ENCODE measurements around the gene PSME3. TPM values are rescaled to one million over a fixed set of nuclear protein-coding genes. Genes with fewer than 3 reads are reported as not detected.
"Not testable (repeated sequence)": the region's sequence is repeated elsewhere in the genome, so short reads cannot be mapped to it uniquely, and the experiment has no call there.

The PSME3 gene
- total RNA-seq, 1 experiment from 2014 or later, result 195 TPM

- Mint-ChIP-seq H3K36me3 (ENCODE audit: insufficient read depth, unreplicated experiment) (no peaks in the 10 kb centered on the region), H3K27me3 (ENCODE audit: insufficient read depth, unreplicated experiment) (no peaks in the 10 kb centered on the region), H3K4me1 (ENCODE audit: low read depth, unreplicated experiment) (peaks cover 8% of the 10 kb centered on the region), H3K9me3 (ENCODE audit: unreplicated experiment) (no peaks in the 10 kb centered on the region), H3K4me3 (ENCODE audit: unreplicated experiment) (no peak overlapping the region), H3K27ac (ENCODE audit: unreplicated experiment) (no peak overlapping the region)
- intact Hi-C loops (cut with micrococcal nuclease; ENCODE audit: unreplicated experiment), result no loop called here
- BruUV-seq (replicated peaks), result no TSS peak
- Histone ChIP-seq H3K4me3 (ENCODE audit: low read depth, low read length) (no peak overlapping the region), H3K36me3 (ENCODE audit: control insufficient read depth, insufficient read depth, low read length) (no peaks in the 10 kb centered on the region), H3K4me1 (peaks cover 9% of the 10 kb centered on the region), H3K9me3 (no peaks in the 10 kb centered on the region), H3K27me3 (replicated peaks; ENCODE audit: control insufficient read depth, insufficient read depth, low read length) (no peaks in the 10 kb centered on the region)
- DNase-seq, result no peak
- no peak for TF ChIP-seq CTCF (IDR thresholded peaks at IDR 0.05; ENCODE audit: insufficient read depth in 1 of 2, low read depth in 1 of 2, low read length in 1 of 2, severe bottlenecking in 1 of 2, unreplicated experiment in 1 of 2)
- CTCF ChIA-PET, result interaction anchor here (0.8 kb wide), 1 partner anchor 60 kb away, joined by 3 read pairs; the partner anchor contains the start of gene BECN1
- POLR2A ChIA-PET, result no interaction called here
These were observed 50.8 kb downstream of the PSME3 start for GRCh38 chr17:42883802-42884558.

- H3K4me1 Mint-ChIP-seq (ENCODE audit: low read depth, unreplicated experiment), result not testable (repeated sequence)
These were observed 52.6 kb downstream of the PSME3 start for GRCh38 chr17:42885806-42886205.

GRCh38 chr17:42886283-42887176 lies 53.3 kb downstream of the PSME3 start:
- Histone ChIP-seq H3K4me3 (ENCODE audit: low read depth, low read length) (no peak overlapping the region), H3K4me1 (peaks cover 9% of the 10 kb centered on the region), H3K36me3 (ENCODE audit: control insufficient read depth, insufficient read depth, low read length) (no peaks in the 10 kb centered on the region), H3K9me3 (no peaks in the 10 kb centered on the region), H3K27me3 (replicated peaks; ENCODE audit: control insufficient read depth, insufficient read depth, low read length) (no peaks in the 10 kb centered on the region)
- Mint-ChIP-seq H3K4me3 (ENCODE audit: unreplicated experiment) (no peak overlapping the region), H3K27ac (ENCODE audit: unreplicated experiment) (no peak overlapping the region), H3K27me3 (ENCODE audit: insufficient read depth, unreplicated experiment) (no peaks in the 10 kb centered on the region), H3K4me1 (ENCODE audit: low read depth, unreplicated experiment) (peaks cover 9% of the 10 kb centered on the region), H3K9me3 (ENCODE audit: unreplicated experiment) (no peaks in the 10 kb centered on the region), H3K36me3 (ENCODE audit: insufficient read depth, unreplicated experiment) (no peaks in the 10 kb centered on the region)
- POLR2A ChIA-PET, result interaction anchor here (0.7 kb wide), 1 partner anchor 43 kb away, joined by 6 read pairs; no protein-coding TSS in a partner anchor
- TF ChIP-seq CTCF (IDR thresholded peaks at IDR 0.05; ENCODE audit: insufficient read depth in 1 of 2, low read depth in 1 of 2, low read length in 1 of 2, severe bottlenecking in 1 of 2, unreplicated experiment in 1 of 2), result no peak
- intact Hi-C loops (cut with micrococcal nuclease; ENCODE audit: unreplicated experiment), result loop anchor here (1.0 to 5.0 kb wide), 2 partner anchors 38 to 41 kb away; no protein-coding TSS in a partner anchor
- CTCF ChIA-PET, result interaction anchor here (0.6 kb wide), 1 partner anchor 46 kb away, joined by 3 read pairs; no protein-coding TSS in a partner anchor
- BruUV-seq (replicated peaks), result no TSS peak
- DNase-seq, result peak in 1 of 2 experiments; percentile 48

More at GRCh38 chr17:42885806-42886205, 52.6 kb downstream of the PSME3 start:
- POLR2A ChIA-PET; CTCF ChIA-PET; H3K9me3 ChIP-seq; DNase-seq; H3K4me3 Mint-ChIP-seq (ENCODE audit: unreplicated experiment); H3K36me3 ChIP-seq (ENCODE audit: control insufficient read depth, insufficient read depth, low read length); H3K4me3 ChIP-seq (ENCODE audit: low read depth, low read length); H3K36me3 Mint-ChIP-seq (ENCODE audit: insufficient read depth, unreplicated experiment); H3K27me3 Mint-ChIP-seq (ENCODE audit: insufficient read depth, unreplicated experiment); H3K27me3 ChIP-seq (replicated peaks; ENCODE audit: control insufficient read depth, insufficient read depth, low read length); H3K9me3 Mint-ChIP-seq (ENCODE audit: unreplicated experiment); BruUV-seq (replicated peaks); H3K4me1 ChIP-seq; H3K27ac Mint-ChIP-seq (ENCODE audit: unreplicated experiment): not testable (repeated sequence)
- intact Hi-C loops (cut with micrococcal nuclease; ENCODE audit: unreplicated experiment), result loop anchor here (5.0 kb wide), 1 partner anchor 41 kb away; no protein-coding TSS in a partner anchor

Data from Caco-2 (cell line).